Testis (tissue), 3 donors: ENCODE data around the gene CBARP. TPM values are rescaled to one million over a fixed set of nuclear protein-coding genes. Genes with fewer than 3 reads are reported as not detected.

ENCODE experiments used
- DNase-seq: peaks from one replicate; pipeline ENCODE4 v3.0.0-alpha.2; 2019
- H3K27ac ChIP-seq, 2 donors: fragments of 200-600 bp; sonication (generic); one replicate each; pipeline ENCODE4 v1.5.1; 2019
- H3K27me3 ChIP-seq: fragments of 200-600 bp; sonication (generic); one replicate; pipeline ENCODE4 v1.5.1; 2019
- H3K36me3 ChIP-seq: fragments of 200-600 bp; sonication (generic); one replicate; pipeline ENCODE4 v1.5.1; 2017; ENCODE audit warnings: low read depth; ENCODE audit errors: missing control alignments
- H3K4me1 ChIP-seq: fragments of 200-600 bp; sonication (generic); one replicate; pipeline ENCODE4 v1.5.1; 2019
- H3K4me3 ChIP-seq, 2 donors: fragments of 200-600 bp; sonication (generic); one replicate each; pipeline ENCODE4 v1.5.1; 2017 to 2019
- H3K9me3 ChIP-seq: fragments of 200-600 bp; sonication (generic); one replicate; pipeline ENCODE4 v1.5.1; 2017
- CTCF ChIP-seq, 3 experiments: fragments of 450-650 bp in 2 of 3; fragments of 200-600 bp in 1 of 3; sonication (generic) in 1 of 3; IDR thresholded peaks; one replicate each; pipeline ENCODE4 v1.5.1; 2016 to 2019; ENCODE audit warnings: antibody characterized with exemption in 3 of 3, mild to moderate bottlenecking in 2 of 3, moderate library complexity in 1 of 3
- POLR2A ChIP-seq: fragments of 450-650 bp; IDR thresholded peaks from one replicate; pipeline ENCODE4 v1.6.1; 2017; ENCODE audit warnings: antibody characterized with exemption, mild to moderate bottlenecking, moderate library complexity
- WGBS, 2 donors: methylation state at CpG; one replicate each; pipeline ENCODE4 v1.1.5; 2018; 5-methylcytosine and 5-hydroxymethylcytosine counted together
- intact Hi-C: fragments of 100-400 bp; cut with DNase I; formaldehyde crosslinking; loops from one replicate; pipeline ENCODE4 v1.15.1; 2023; ENCODE audit warnings: low total_unique reads
- polyA plus RNA-seq: library from polyadenylated mRNA; stranded (reverse); fragments of 350-450 nt; fragmentation: Illumina TruSeq; extraction: RNeasy Lipid Tissue Mini Kit (QIAGEN cat#74804); gene quantifications from one replicate; pipeline ENCODE4 v1.2.3, GENCODE V29; 2014; ENCODE audit warnings: low read depth, low replicate concordance; ENCODE audit not compliant: insufficient read depth
- total RNA-seq, 2 donors: library from RNA; depleted of rRNA; stranded (reverse); fragments of >200 nt; gene quantifications; one replicate each; pipeline ENCODE4 v1.2.3, GENCODE V29; 2016

CBARP gene
- total and polyA plus RNA-seq, 3 donors from 2014 or later = 1.5 to 6.6 (median 5.2) TPM

GRCh38 chr19:1218751-1219567 lies 18.8 kb downstream of the CBARP start:
- Histone ChIP-seq H3K4me3 (no peak overlapping the region), H3K27ac (peak overlapping the region; percentile 68 to 73), H3K4me1 (peaks cover 52% of the 10 kb centered on the region), H3K9me3 (no peaks in the 10 kb centered on the region), H3K36me3 (no peaks in the 10 kb centered on the region), H3K27me3 (no peaks in the 10 kb centered on the region)
- intact Hi-C loops = no loop called here
- 77 to 88% methylated on average over 12 to 32 of the region's 37 CpGs for WGBS, 2 donors
- TF ChIP-seq POLR2A (no peak), CTCF (IDR thresholded peaks at IDR 0.05) (no peak)
- DNase-seq = no peak

- Histone ChIP-seq H3K9me3 (no peaks in the 10 kb centered on the region), H3K27me3 (no peaks in the 10 kb centered on the region), H3K27ac (peak overlapping the region; percentile 68 to 73), H3K4me3 (no peak overlapping the region), H3K4me1 (peaks cover 55% of the 10 kb centered on the region), H3K36me3 (no peaks in the 10 kb centered on the region)
- WGBS, 2 donors = 83 to 100% methylated on average over 9 to 15 of the region's 15 CpGs
- DNase-seq = no peak
- intact Hi-C loops = no loop called here
- TF ChIP-seq POLR2A = no peak
- TF ChIP-seq CTCF (IDR thresholded peaks at IDR 0.05) = no peak
These were observed 20.4 kb downstream of the CBARP start for GRCh38 chr19:1217366-1217765.

- Histone ChIP-seq H3K36me3 (no peaks in the 10 kb centered on the region), H3K4me1 (peaks cover 52% of the 10 kb centered on the region), H3K27ac (peak overlapping the region in 1 of 2 donors; percentile 86), H3K9me3 (no peaks in the 10 kb centered on the region), H3K4me3 (no peak overlapping the region), H3K27me3 (no peaks in the 10 kb centered on the region)
- no peak for DNase-seq
- TF ChIP-seq POLR2A (no peak), CTCF (IDR thresholded peaks at IDR 0.05) (no peak)
- intact Hi-C loops = no loop called here
- 63 to 81% methylated on average over 12 of the region's 12 CpGs for WGBS, 2 donors
These were observed 21.0 kb downstream of the CBARP start for GRCh38 chr19:1216756-1217155.

GRCh38 chr19:1214862-1215731 lies 22.7 kb downstream of the CBARP start:
- intact Hi-C loops = no loop called here
- DNase-seq = peak; percentile 77
- no peak for TF ChIP-seq CTCF (IDR thresholded peaks at IDR 0.05)
- no peak for TF ChIP-seq POLR2A
- WGBS, 2 donors = 54 to 86% methylated on average over 1 to 26 of the region's 26 CpGs
- H3K27ac ChIP-seq = peak overlapping the region; percentile 85 to 86
- no peaks in the 10 kb centered on the region for H3K27me3 ChIP-seq
- H3K4me1 ChIP-seq = peaks cover 62% of the 10 kb centered on the region
- H3K4me3 ChIP-seq = no peak overlapping the region
- no peaks in the 10 kb centered on the region for H3K9me3 ChIP-seq
- H3K36me3 ChIP-seq = no peaks in the 10 kb centered on the region
